HUES6 (cell line): ENCODE data around the gene RFESD.
"Not testable (repeated sequence)": the region's sequence is repeated elsewhere in the genome, so short reads cannot be mapped to it uniquely, and the experiment has no call there.

ENCODE experiments used
- H3K27ac ChIP-seq: 2 replicates; pipeline ENCODE4 v1.7.0; 2013; ENCODE audit warnings: low read depth, mild to moderate bottlenecking, low read length, inconsistent platforms
- H3K27me3 ChIP-seq: 2 replicates; pipeline ENCODE4 v1.6.1; 2013; ENCODE audit warnings: low read length; ENCODE audit not compliant: control insufficient read depth, insufficient read depth
- H3K36me3 ChIP-seq: 2 replicates; pipeline ENCODE4 v1.6.1; 2013; ENCODE audit warnings: low read length; ENCODE audit not compliant: control insufficient read depth, insufficient read depth
- H3K4me1 ChIP-seq: 2 replicates; pipeline ENCODE4 v1.6.1; 2013; ENCODE audit warnings: low read length; ENCODE audit not compliant: control insufficient read depth, insufficient read depth
- H3K4me3 ChIP-seq: 2 replicates; pipeline ENCODE4 v1.5.1; 2013; ENCODE audit warnings: low read depth, low read length
- H3K9ac ChIP-seq: one replicate; pipeline ENCODE4 v1.6.1; 2013; ENCODE audit warnings: mild to moderate bottlenecking, low read length
- H3K9me3 ChIP-seq: 2 replicates; pipeline ENCODE4 v1.6.1; 2013; ENCODE audit warnings: low read depth, low read length; ENCODE audit not compliant: control insufficient read depth, insufficient read depth

The RFESD gene

GRCh38 chr5:95682891-95683290 lies 36.3 kb downstream of the RFESD start, which contains the start of gene SPATA9:
TSS of gene SPATA9 (minus strand) at chr5:95682991. CDS start at chr5:95682854, 137 bp downstream.
- H3K4me1 ChIP-seq = peaks cover 13% of the 10 kb centered on the region
- H3K27ac ChIP-seq = no peak within 1 kb of the TSS
- H3K36me3 ChIP-seq = no peaks in the 10 kb centered on the region
- H3K27me3 ChIP-seq = no peaks in the 10 kb centered on the region
- no peak within 1 kb of the TSS for H3K9ac ChIP-seq
- no peak within 1 kb of the TSS for H3K4me3 ChIP-seq
- H3K9me3 ChIP-seq = no peaks in the 10 kb centered on the region

GRCh38 chr5:95684361-95684760 lies 37.8 kb downstream of the RFESD start:
- Histone ChIP-seq H3K4me3 (no peak overlapping the region), H3K9me3 (no peaks in the 10 kb centered on the region), H3K9ac (no peak overlapping the region), H3K4me1 (peaks cover 13% of the 10 kb centered on the region), H3K27me3 (no peaks in the 10 kb centered on the region), H3K27ac (no peak overlapping the region), H3K36me3 (no peaks in the 10 kb centered on the region)

- Histone ChIP-seq H3K36me3 (no peaks in the 10 kb centered on the region), H3K9ac (no peak overlapping the region), H3K4me3 (no peak overlapping the region), H3K27ac (no peak overlapping the region; the same call in 1 of the 2 replicates), H3K4me1 (peaks cover 5% of the 10 kb centered on the region; the same call in 1 of the 2 replicates), H3K9me3 (no peaks in the 10 kb centered on the region), H3K27me3 (no peaks in the 10 kb centered on the region)
Observed at GRCh38 chr5:95686651-95687050, 40.1 kb downstream of the RFESD start.

GRCh38 chr5:95689680-95690079 lies 43.1 kb downstream of the RFESD start:
- Histone ChIP-seq H3K27me3 (no peaks in the 10 kb centered on the region), H3K4me1 (peaks cover 5% of the 10 kb centered on the region; the same call in 1 of the 2 replicates), H3K27ac (no peak overlapping the region), H3K4me3 (no peak overlapping the region), H3K9me3 (no peaks in the 10 kb centered on the region), H3K9ac (no peak overlapping the region), H3K36me3 (no peaks in the 10 kb centered on the region)

GRCh38 chr5:95690333-95690732 lies 43.8 kb downstream of the RFESD start:
- H3K4me3 ChIP-seq = no peak overlapping the region
- no peak overlapping the region for H3K9ac ChIP-seq
- H3K9me3 ChIP-seq = no peaks in the 10 kb centered on the region
- H3K27ac ChIP-seq = no peak overlapping the region
- H3K36me3 ChIP-seq = no peaks in the 10 kb centered on the region
- H3K27me3 ChIP-seq = no peaks in the 10 kb centered on the region
- peaks cover 5% of the 10 kb centered on the region; the same call in 1 of the 2 replicates for H3K4me1 ChIP-seq

GRCh38 chr5:95697781-95698681 lies 51.5 kb downstream of the RFESD start:
- Histone ChIP-seq H3K36me3 (no peaks in the 10 kb centered on the region), H3K9ac (no peak overlapping the region), H3K4me3 (no peak overlapping the region), H3K27ac (no peak overlapping the region), H3K9me3 (no peaks in the 10 kb centered on the region), H3K27me3 (no peaks in the 10 kb centered on the region), H3K4me1 (peaks cover 10% of the 10 kb centered on the region; the same call in 1 of the 2 replicates)

- H3K27me3 ChIP-seq = no peaks in the 10 kb centered on the region
- H3K36me3 ChIP-seq = no peaks in the 10 kb centered on the region
- no peak overlapping the region for H3K9ac ChIP-seq
- no peak overlapping the region for H3K27ac ChIP-seq
- H3K9me3 ChIP-seq = no peaks in the 10 kb centered on the region
- H3K4me3 ChIP-seq = no peak overlapping the region
- H3K4me1 ChIP-seq = peaks cover 10% of the 10 kb centered on the region; the same call in 1 of the 2 replicates
Observed at GRCh38 chr5:95699337-95699736, 52.8 kb downstream of the RFESD start.

GRCh38 chr5:95701074-95701473 lies 54.5 kb downstream of the RFESD start:
- Histone ChIP-seq H3K4me3 (no peak overlapping the region), H3K27me3 (no peaks in the 10 kb centered on the region), H3K27ac (no peak overlapping the region), H3K9ac (no peak overlapping the region), H3K9me3 (no peaks in the 10 kb centered on the region), H3K36me3 (no peaks in the 10 kb centered on the region), H3K4me1 (peaks cover 10% of the 10 kb centered on the region; the same call in 1 of the 2 replicates)

GRCh38 chr5:95704150-95704549 lies 57.6 kb downstream of the RFESD start:
- Histone ChIP-seq H3K4me3 (no peak overlapping the region), H3K27me3 (no peaks in the 10 kb centered on the region)

GRCh38 chr5:95706196-95706595 lies 59.6 kb downstream of the RFESD start:
- H3K27me3 ChIP-seq, H3K9ac ChIP-seq, H3K4me1 ChIP-seq, H3K27ac ChIP-seq, H3K4me3 ChIP-seq, H3K36me3 ChIP-seq, H3K9me3 ChIP-seq: not testable (repeated sequence)

More at GRCh38 chr5:95704150-95704549, 57.6 kb downstream of the RFESD start:
- no peak overlapping the region for H3K27ac ChIP-seq
- no peaks in the 10 kb centered on the region for H3K36me3 ChIP-seq
- no peaks in the 10 kb centered on the region for H3K4me1 ChIP-seq
- no peaks in the 10 kb centered on the region for H3K9me3 ChIP-seq
- H3K9ac ChIP-seq = no peak overlapping the region

- no peaks in the 10 kb centered on the region for H3K9me3 ChIP-seq
- peak overlapping the region; percentile 45; the same call in 1 of the 2 replicates for H3K27ac ChIP-seq
- H3K27me3 ChIP-seq = no peaks in the 10 kb centered on the region; the same call in 1 of the 2 replicates
- no peaks in the 10 kb centered on the region for H3K36me3 ChIP-seq
- H3K4me3 ChIP-seq = peak overlapping the region; percentile 19; the same call in 1 of the 2 replicates
- no peak overlapping the region for H3K9ac ChIP-seq
- peaks cover 10% of the 10 kb centered on the region; the same call in 1 of the 2 replicates for H3K4me1 ChIP-seq
Observed at GRCh38 chr5:95707055-95707454, 60.5 kb downstream of the RFESD start.
